Measurements from ENCODE around the gene BOC.

- TF ChIP-seq, protein P1, sequence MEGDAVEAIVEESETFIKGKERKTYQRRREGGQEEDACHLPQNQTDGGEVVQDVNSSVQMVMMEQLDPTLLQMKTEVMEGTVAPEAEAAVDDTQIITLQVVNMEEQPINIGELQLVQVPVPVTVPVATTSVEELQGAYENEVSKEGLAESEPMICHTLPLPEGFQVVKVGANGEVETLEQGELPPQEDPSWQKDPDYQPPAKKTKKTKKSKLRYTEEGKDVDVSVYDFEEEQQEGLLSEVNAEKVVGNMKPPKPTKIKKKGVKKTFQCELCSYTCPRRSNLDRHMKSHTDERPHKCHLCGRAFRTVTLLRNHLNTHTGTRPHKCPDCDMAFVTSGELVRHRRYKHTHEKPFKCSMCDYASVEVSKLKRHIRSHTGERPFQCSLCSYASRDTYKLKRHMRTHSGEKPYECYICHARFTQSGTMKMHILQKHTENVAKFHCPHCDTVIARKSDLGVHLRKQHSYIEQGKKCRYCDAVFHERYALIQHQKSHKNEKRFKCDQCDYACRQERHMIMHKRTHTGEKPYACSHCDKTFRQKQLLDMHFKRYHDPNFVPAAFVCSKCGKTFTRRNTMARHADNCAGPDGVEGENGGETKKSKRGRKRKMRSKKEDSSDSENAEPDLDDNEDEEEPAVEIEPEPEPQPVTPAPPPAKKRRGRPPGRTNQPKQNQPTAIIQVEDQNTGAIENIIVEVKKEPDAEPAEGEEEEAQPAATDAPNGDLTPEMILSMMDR (IDR thresholded peaks at IDR 0.05 in 4 of 5, conservative IDR thresholded peaks at IDR 0.05 in 1 of 5), result no peak
- no peak for TF ChIP-seq POLR2A (IDR thresholded peaks at IDR 0.05)
Observed at GRCh38 chr3:113241292-113242095, 30.1 kb downstream of the BOC start.
